K562 (cell line): Measurements from ENCODE around the gene ETV7. TPM values are rescaled to one million over a fixed set of nuclear protein-coding genes. Genes with fewer than 3 reads are reported as not detected.
A peak's percentile ranks its signal among the peaks of the same experiment; 100 is the strongest.

Experiments
- HDAC3 ChIP-seq: fragments of 450-650 bp; IDR thresholded peaks from 2 replicates; pipeline ENCODE4 v1.6.1; 2018; ENCODE audit warnings: borderline replicate concordance, mild to moderate bottlenecking, moderate library complexity; ENCODE audit not compliant: partially characterized antibody
- HNRNPK ChIP-seq: fragments of 200-400 bp; formaldehyde crosslinking; IDR thresholded peaks from one replicate; pipeline ENCODE4 v1.6.1; 2018; ENCODE audit warnings: mild to moderate bottlenecking, low read depth, low read length; ENCODE audit not compliant: poor library complexity, severe bottlenecking
- KDM5B ChIP-seq: fragments of 200-600 bp; sonication (generic); IDR thresholded peaks from 2 replicates; pipeline ENCODE4 v1.6.1; 2012; ENCODE audit warnings: low read depth, mild to moderate bottlenecking, moderate library complexity, low read length, control low read depth, inconsistent platforms; ENCODE audit not compliant: insufficient replicate concordance
- LARP7 ChIP-seq: fragments of 450-650 bp; IDR thresholded peaks from 2 replicates; pipeline ENCODE4 v1.6.1; 2016
- MAZ ChIP-seq, 2 experiments: fragments of 450-650 bp in 1 of 2; sonication (generic) in 1 of 2; formaldehyde crosslinking; IDR thresholded peaks in 1 of 2; conservative IDR thresholded peaks in 1 of 2; 2 replicates each; pipeline versions ENCODE4 v1.4.0 to v1.5.0; 2020; ENCODE audit warnings: mild to moderate bottlenecking in 1 of 2, missing genetic modification reagents in 1 of 2
- TAF9B ChIP-seq: fragments of 450-650 bp; IDR thresholded peaks from 2 replicates; pipeline ENCODE4 v1.6.1; 2018; ENCODE audit warnings: mild to moderate bottlenecking; ENCODE audit not compliant: partially characterized antibody
- TGIF2 ChIP-seq: sonication (generic); formaldehyde crosslinking; IDR thresholded peaks from 2 replicates; pipeline ENCODE4 v1.8.1; 2022; ENCODE audit warnings: mild to moderate bottlenecking, missing genetic modification reagents, moderate library complexity
- ZNF274 ChIP-seq: IDR thresholded peaks from 2 replicates; pipeline ENCODE4 v1.6.1; 2011; ENCODE audit warnings: low read depth, mild to moderate bottlenecking, low read length, moderate library complexity, borderline replicate concordance
- ZNF436 ChIP-seq: fragments of 250-450, 450-650 bp; sonication (Bioruptor Pico); formaldehyde crosslinking; IDR thresholded peaks from 2 replicates; pipeline ENCODE4 v1.7.0; 2020; ENCODE audit warnings: mild to moderate bottlenecking
- ZNF75A ChIP-seq: fragments of 450-650 bp; formaldehyde crosslinking; IDR thresholded peaks from 2 replicates; pipeline ENCODE4 v1.4.0; 2020; ENCODE audit warnings: mild to moderate bottlenecking
- polyA plus RNA-seq, 8 experiments: library from polyadenylated mRNA; depleted of rRNA in 4 of 8; stranded (reverse) in 5 of 8; unstranded in 3 of 8; fragments of >200 nt; fragmentation: Nextera tagmentation in 2 of 8; fragmentation: Illumina TruSeq in 1 of 8; extraction: Ambion mirVana in 2 of 8; extraction: Trizol in 1 of 8; gene quantifications; 2 replicates each; pipeline versions ENCODE4 v1.2.1 to v1.2.3, GENCODE V29; 2011 to 2014; ENCODE audit warnings: inconsistent platforms in 1 of 8, missing spikeins in 1 of 8
- total RNA-seq, 7 experiments: library from RNA; depleted of rRNA in 6 of 7; stranded (reverse); fragments of >200 nt in 6 of 7; fragmentation: Illumina TruSeq in 2 of 7; extraction: Trizol in 2 of 7; gene quantifications; 2 replicates each; pipeline versions ENCODE4 v1.2.1 to v1.2.3, GENCODE V29; 2011 to 2021; ENCODE audit warnings: low replicate concordance in 1 of 7
- TF ChIP-seq, protein P1 (sequence below), 3 experiments: fragments of 200-800 bp in 1 of 3; sonication (Bioruptor generic) in 1 of 3; sonication (generic) in 1 of 3; formaldehyde crosslinking in 1 of 3; IDR thresholded peaks; 2 replicates each; pipeline versions ENCODE4 v1.6.1 to v1.8.0; 2016 to 2022; ENCODE audit warnings: mild to moderate bottlenecking in 2 of 3, missing compliant biosample characterization in 2 of 3, missing genetic modification characterization in 2 of 3, missing genetic modification reagents in 1 of 3
- TF ChIP-seq, protein P2 (sequence below): sonication (generic); formaldehyde crosslinking; IDR thresholded peaks from 2 replicates; pipeline ENCODE4 v1.8.1; 2023; ENCODE audit warnings: mild to moderate bottlenecking, missing genetic modification reagents
- TF ChIP-seq, protein P3 (sequence below): sonication (generic); formaldehyde crosslinking; IDR thresholded peaks from 2 replicates; pipeline ENCODE4 v1.9.0; 2022; ENCODE audit warnings: mild to moderate bottlenecking, missing genetic modification reagents
- TF ChIP-seq, protein P4 (sequence below): sonication (generic); formaldehyde crosslinking; IDR thresholded peaks from 2 replicates; pipeline ENCODE4 v1.8.0; 2022; ENCODE audit warnings: missing genetic modification reagents, mild to moderate bottlenecking, moderate library complexity, borderline replicate concordance
- TF ChIP-seq, protein P5 (sequence below), 2 experiments: fragments of 200-800 bp in 1 of 2; sonication (Bioruptor generic) in 1 of 2; sonication (generic) in 1 of 2; formaldehyde crosslinking in 1 of 2; IDR thresholded peaks in 1 of 2; conservative IDR thresholded peaks in 1 of 2; 2 replicates each; pipeline versions ENCODE4 v1.5.0 to v1.6.1; 2016 to 2020; ENCODE audit warnings: missing compliant biosample characterization in 1 of 2, missing genetic modification characterization in 1 of 2, missing genetic modification reagents in 1 of 2
- TF ChIP-seq, protein P6 (sequence below): fragments of 450-650 bp; formaldehyde crosslinking; IDR thresholded peaks from 2 replicates; pipeline ENCODE4 v1.4.0; 2022; ENCODE audit warnings: missing genetic modification characterization
- TF ChIP-seq, protein P7 (sequence below): fragments of 250-450 bp; sonication (Bioruptor Pico); IDR thresholded peaks from 2 replicates; pipeline ENCODE4 v1.4.0; 2020; ENCODE audit warnings: mild to moderate bottlenecking, moderate library complexity

ETV7 gene
- total and polyA plus RNA-seq, 9 of the 15 experiments (the other 6 are each of a cell fraction or from before 2014, with no cell fraction given): 0.07 to 0.22 (median 0.14) TPM; not detected in 3

DNA sequence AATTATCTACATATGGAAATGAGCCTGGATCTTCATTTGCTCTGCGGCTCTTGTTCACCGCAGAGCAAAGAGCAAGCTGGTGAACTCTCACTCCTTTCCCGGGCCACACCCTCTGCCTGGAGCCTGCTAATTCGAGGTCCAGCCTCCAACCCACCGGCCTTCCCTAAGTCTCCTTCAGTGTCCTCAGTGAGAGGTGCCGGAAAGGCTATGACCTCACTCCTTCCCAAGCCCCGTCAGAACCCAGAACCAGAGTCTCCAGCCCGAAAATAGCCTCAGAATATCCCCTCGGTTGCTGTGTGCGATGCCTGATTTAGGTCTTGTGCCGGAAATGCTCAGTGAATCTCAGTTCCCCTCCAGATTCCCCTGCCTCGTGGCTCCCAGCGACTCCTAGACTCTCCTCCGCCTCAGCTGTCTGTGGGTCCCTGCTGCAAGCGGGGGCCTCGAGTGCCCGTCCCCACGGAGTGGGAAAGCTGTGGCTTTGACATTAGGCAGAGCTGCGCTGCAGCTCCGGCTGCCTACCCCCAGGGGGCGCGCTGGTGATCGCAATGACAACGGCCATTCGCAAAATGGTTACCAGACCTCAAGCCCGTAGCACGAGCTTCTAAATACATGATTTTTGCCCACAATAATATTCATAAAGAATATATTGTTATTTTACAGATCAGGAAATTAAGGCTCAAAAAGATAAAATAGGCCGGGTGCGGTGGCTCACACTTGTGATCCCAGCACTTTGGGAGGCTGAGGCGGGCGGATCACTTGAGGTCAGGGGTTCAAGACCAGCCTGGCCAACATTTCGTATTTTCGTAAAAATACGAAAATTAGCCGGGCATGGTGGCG, 46.6 kb downstream of the ETV7 start (continued):
- peak; percentile 28 to 77; a peak in 2 of 4 replicates for TF ChIP-seq MAZ (CRISPR knock-in tag; conservative IDR thresholded peaks at IDR 0.05 in 1 of 2, IDR thresholded peaks at IDR 0.05 in 1 of 2)
- no peak for TF ChIP-seq HDAC3
- no peak for TF ChIP-seq TGIF2
- TF ChIP-seq, protein P1, sequence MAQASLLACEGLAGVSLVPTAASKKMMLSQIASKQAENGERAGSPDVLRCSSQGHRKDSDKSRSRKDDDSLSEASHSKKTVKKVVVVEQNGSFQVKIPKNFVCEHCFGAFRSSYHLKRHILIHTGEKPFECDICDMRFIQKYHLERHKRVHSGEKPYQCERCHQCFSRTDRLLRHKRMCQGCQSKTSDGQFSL (CRISPR knock-in tag; IDR thresholded peaks at IDR 0.05): no peak
- TF ChIP-seq, protein P1 (tag; IDR thresholded peaks at IDR 0.05): no peak
- TF ChIP-seq, protein P2, sequence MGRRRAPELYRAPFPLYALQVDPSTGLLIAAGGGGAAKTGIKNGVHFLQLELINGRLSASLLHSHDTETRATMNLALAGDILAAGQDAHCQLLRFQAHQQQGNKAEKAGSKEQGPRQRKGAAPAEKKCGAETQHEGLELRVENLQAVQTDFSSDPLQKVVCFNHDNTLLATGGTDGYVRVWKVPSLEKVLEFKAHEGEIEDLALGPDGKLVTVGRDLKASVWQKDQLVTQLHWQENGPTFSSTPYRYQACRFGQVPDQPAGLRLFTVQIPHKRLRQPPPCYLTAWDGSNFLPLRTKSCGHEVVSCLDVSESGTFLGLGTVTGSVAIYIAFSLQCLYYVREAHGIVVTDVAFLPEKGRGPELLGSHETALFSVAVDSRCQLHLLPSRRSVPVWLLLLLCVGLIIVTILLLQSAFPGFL (CRISPR knock-in tag): no peak
- no peak for TF ChIP-seq ZNF436
- TF ChIP-seq, protein P3, sequence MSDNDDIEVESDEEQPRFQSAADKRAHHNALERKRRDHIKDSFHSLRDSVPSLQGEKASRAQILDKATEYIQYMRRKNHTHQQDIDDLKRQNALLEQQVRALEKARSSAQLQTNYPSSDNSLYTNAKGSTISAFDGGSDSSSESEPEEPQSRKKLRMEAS (CRISPR knock-in tag): peak; percentile 78
- TF ChIP-seq HNRNPK: no peak
- TF ChIP-seq, protein P4, sequence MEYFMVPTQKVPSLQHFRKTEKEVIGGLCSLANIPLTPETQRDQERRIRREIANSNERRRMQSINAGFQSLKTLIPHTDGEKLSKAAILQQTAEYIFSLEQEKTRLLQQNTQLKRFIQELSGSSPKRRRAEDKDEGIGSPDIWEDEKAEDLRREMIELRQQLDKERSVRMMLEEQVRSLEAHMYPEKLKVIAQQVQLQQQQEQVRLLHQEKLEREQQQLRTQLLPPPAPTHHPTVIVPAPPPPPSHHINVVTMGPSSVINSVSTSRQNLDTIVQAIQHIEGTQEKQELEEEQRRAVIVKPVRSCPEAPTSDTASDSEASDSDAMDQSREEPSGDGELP (CRISPR knock-in tag): peak; percentile 59; the same call in 1 of the 2 replicates
- no peak for TF ChIP-seq TAF9B
- TF ChIP-seq, protein P5, sequence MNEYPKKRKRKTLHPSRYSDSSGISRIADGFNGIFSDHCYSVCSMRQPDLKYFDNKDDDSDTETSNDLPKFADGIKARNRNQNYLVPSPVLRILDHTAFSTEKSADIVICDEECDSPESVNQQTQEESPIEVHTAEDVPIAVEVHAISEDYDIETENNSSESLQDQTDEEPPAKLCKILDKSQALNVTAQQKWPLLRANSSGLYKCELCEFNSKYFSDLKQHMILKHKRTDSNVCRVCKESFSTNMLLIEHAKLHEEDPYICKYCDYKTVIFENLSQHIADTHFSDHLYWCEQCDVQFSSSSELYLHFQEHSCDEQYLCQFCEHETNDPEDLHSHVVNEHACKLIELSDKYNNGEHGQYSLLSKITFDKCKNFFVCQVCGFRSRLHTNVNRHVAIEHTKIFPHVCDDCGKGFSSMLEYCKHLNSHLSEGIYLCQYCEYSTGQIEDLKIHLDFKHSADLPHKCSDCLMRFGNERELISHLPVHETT (CRISPR knock-in tag; conservative IDR thresholded peaks at IDR 0.05 in 1 of 2, IDR thresholded peaks at IDR 0.05 in 1 of 2): peak in 1 of 2 experiments; percentile 67; a peak in 2 of 4 replicates
- TF ChIP-seq LARP7: no peak
- TF ChIP-seq KDM5B: no peak
- TF ChIP-seq ZNF75A (CRISPR knock-in tag): no peak
- TF ChIP-seq, protein P6, sequence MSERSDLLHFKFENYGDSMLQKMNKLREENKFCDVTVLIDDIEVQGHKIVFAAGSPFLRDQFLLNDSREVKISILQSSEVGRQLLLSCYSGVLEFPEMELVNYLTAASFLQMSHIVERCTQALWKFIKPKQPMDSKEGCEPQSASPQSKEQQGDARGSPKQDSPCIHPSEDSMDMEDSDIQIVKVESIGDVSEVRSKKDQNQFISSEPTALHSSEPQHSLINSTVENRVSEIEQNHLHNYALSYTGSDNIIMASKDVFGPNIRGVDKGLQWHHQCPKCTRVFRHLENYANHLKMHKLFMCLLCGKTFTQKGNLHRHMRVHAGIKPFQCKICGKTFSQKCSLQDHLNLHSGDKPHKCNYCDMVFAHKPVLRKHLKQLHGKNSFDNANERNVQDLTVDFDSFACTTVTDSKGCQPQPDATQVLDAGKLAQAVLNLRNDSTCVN (CRISPR knock-in tag): no peak
- no peak for TF ChIP-seq ZNF274
- TF ChIP-seq, protein P7, sequence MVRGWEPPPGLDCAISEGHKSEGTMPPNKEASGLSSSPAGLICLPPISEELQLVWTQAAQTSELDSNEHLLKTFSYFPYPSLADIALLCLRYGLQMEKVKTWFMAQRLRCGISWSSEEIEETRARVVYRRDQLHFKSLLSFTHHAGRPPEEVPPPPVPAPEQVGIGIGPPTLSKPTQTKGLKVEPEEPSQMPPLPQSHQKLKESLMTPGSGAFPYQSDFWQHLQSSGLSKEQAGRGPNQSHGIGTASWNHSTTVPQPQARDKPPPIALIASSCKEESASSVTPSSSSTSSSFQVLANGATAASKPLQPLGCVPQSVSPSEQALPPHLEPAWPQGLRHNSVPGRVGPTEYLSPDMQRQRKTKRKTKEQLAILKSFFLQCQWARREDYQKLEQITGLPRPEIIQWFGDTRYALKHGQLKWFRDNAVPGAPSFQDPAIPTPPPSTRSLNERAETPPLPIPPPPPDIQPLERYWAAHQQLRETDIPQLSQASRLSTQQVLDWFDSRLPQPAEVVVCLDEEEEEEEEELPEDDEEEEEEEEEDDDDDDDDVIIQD (CRISPR knock-in tag): no peak
